DND-41 (cell line): ENCODE measurements around the gene PAQR4.

ENCODE experiments used
- ATAC-seq: fragments of 200-7000 bp; cut with Tn5 transposase; 3 replicates; pipeline ENCODE4 v1.9.1; 2021; ENCODE audit warnings: low read depth; ENCODE audit not compliant: insufficient read depth
- DNase-seq: peaks from one replicate; pipeline ENCODE4 v3.0.0-alpha.2; 2020
- H2AFZ ChIP-seq: 2 replicates; pipeline ENCODE4 v1.6.0; 2012; ENCODE audit warnings: low read depth, low read length
- H3K27ac ChIP-seq: 2 replicates; pipeline ENCODE4 v1.5.1; 2012; ENCODE audit warnings: low read length, inconsistent platforms
- H3K27me3 ChIP-seq: fragments of 200-600 bp; sonication (generic); 2 replicates; pipeline ENCODE4 v1.6.0; 2012; ENCODE audit warnings: low read length, mild to moderate bottlenecking, inconsistent platforms; ENCODE audit not compliant: insufficient read depth, poor library complexity
- H3K36me3 ChIP-seq: 2 replicates; pipeline ENCODE4 v1.5.1; 2012; ENCODE audit warnings: low read length, inconsistent platforms; ENCODE audit not compliant: insufficient read depth
- H3K4me1 ChIP-seq: 2 replicates; pipeline ENCODE4 v1.5.1; 2012; ENCODE audit warnings: mild to moderate bottlenecking, low read length; ENCODE audit not compliant: insufficient read depth
- H3K4me2 ChIP-seq: 2 replicates; pipeline ENCODE4 v1.6.0; 2012; ENCODE audit warnings: mild to moderate bottlenecking, moderate library complexity, low read length, inconsistent platforms; ENCODE audit not compliant: insufficient read depth
- H3K4me3 ChIP-seq, 2 experiments: fragments of 200-600 bp in 1 of 2; shearing (Covaris generic) in 1 of 2; 2 replicates each; pipeline ENCODE4 v1.5.1; 2012 to 2016; ENCODE audit warnings: inconsistent platforms in 2 of 2, low read length in 2 of 2, mild to moderate bottlenecking in 2 of 2, low read depth in 1 of 2, moderate library complexity in 1 of 2
- H3K79me2 ChIP-seq: 2 replicates; pipeline ENCODE4 v1.6.0; 2012; ENCODE audit warnings: low read length, inconsistent platforms; ENCODE audit not compliant: insufficient read depth
- H3K9ac ChIP-seq: 2 replicates; pipeline ENCODE4 v1.6.0; 2012; ENCODE audit warnings: low read depth, mild to moderate bottlenecking, inconsistent platforms, low read length, moderate library complexity
- H3K9me3 ChIP-seq: 2 replicates; pipeline ENCODE4 v1.5.1; 2012; ENCODE audit warnings: low read length, moderate library complexity, mild to moderate bottlenecking, inconsistent platforms; ENCODE audit not compliant: insufficient read depth, severe bottlenecking
- H4K20me1 ChIP-seq: 2 replicates; pipeline ENCODE4 v1.6.0; 2012; ENCODE audit warnings: low read length; ENCODE audit not compliant: insufficient read depth
- EZH2 ChIP-seq: IDR thresholded peaks from 3 replicates; pipeline ENCODE4 v1.6.1; 2012; ENCODE audit warnings: borderline replicate concordance, low read depth, mild to moderate bottlenecking, moderate library complexity, low read length, inconsistent platforms; ENCODE audit not compliant: severe bottlenecking
- TF ChIP-seq, protein P1 (sequence below): IDR thresholded peaks from 2 replicates; pipeline ENCODE4 v1.5.1; 2012; ENCODE audit warnings: borderline replicate concordance, low read length, moderate library complexity, mild to moderate bottlenecking; ENCODE audit not compliant: poor library complexity, severe bottlenecking; ENCODE audit errors: extremely low read depth

PAQR4 gene

DNA sequence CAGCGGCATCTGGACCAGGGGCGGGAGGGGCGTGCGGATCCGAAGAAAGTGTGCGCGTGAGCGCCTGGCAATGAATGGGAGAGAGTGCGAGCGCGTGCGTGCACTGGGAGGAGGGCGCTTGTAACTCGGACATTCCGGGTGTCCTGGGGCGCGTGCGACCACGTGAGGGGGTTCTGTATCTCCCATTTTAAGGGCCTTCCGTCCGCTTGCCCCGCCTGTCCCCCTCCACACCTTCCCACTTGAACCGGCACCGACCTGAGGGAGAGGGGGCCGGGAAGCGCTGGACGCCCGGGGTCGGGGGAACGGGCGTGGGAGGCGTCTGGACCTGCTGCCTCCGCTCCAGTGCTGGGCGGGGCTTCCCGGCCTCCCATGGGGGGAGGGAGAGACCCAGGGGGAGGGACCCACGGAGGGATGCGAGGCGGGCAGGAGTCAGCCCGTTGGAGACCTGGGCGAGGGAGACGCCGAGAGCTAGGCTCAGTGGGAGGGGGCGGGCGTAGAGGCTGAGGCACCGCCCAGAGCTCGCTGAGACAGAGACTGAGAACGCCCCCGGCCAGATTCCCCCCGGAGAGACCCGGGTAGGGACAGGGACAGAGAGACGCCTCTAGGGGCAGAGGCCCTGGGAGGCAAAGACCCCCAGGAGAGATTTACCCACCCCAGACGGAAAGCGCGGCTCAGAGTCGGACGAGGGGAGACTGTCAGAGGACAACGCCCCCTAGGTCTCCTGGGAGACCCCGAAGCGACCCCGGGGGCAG lies 5.2 kb upstream of the PAQR4 start, which contains the start of gene KREMEN2:
Gene KREMEN2 (plus strand): TSS at position 553 of the 752 bp plus-strand sequence. CDS start 246 bp downstream, outside the sequence.
- H3K4me3 ChIP-seq = no peak within 1 kb of the TSS
- no peak within 1 kb of the TSS for H3K27ac ChIP-seq
- no peaks in the 10 kb centered on the region for H3K9me3 ChIP-seq
- H2AFZ ChIP-seq = no peak within 1 kb of the TSS
- H3K4me2 ChIP-seq = no peak within 1 kb of the TSS
- peaks cover 24% of the 10 kb centered on the region for H3K27me3 ChIP-seq
- H3K4me1 ChIP-seq = peaks cover 22% of the 10 kb centered on the region
- H4K20me1 ChIP-seq = peaks cover 11% of the 10 kb centered on the region
- no peaks in the 10 kb centered on the region for H3K36me3 ChIP-seq
- no peak within 1 kb of the TSS for H3K9ac ChIP-seq
- ATAC-seq (no peak), DNase-seq (no peak)
- H3K79me2 ChIP-seq = 0 out of 2 replicates have a peak, but pooled peaks cover 3% of the 10 kb centered on the region
- no peak for TF ChIP-seq EZH2
- TF ChIP-seq, protein P1, sequence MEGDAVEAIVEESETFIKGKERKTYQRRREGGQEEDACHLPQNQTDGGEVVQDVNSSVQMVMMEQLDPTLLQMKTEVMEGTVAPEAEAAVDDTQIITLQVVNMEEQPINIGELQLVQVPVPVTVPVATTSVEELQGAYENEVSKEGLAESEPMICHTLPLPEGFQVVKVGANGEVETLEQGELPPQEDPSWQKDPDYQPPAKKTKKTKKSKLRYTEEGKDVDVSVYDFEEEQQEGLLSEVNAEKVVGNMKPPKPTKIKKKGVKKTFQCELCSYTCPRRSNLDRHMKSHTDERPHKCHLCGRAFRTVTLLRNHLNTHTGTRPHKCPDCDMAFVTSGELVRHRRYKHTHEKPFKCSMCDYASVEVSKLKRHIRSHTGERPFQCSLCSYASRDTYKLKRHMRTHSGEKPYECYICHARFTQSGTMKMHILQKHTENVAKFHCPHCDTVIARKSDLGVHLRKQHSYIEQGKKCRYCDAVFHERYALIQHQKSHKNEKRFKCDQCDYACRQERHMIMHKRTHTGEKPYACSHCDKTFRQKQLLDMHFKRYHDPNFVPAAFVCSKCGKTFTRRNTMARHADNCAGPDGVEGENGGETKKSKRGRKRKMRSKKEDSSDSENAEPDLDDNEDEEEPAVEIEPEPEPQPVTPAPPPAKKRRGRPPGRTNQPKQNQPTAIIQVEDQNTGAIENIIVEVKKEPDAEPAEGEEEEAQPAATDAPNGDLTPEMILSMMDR = peak; percentile 13

DNA sequence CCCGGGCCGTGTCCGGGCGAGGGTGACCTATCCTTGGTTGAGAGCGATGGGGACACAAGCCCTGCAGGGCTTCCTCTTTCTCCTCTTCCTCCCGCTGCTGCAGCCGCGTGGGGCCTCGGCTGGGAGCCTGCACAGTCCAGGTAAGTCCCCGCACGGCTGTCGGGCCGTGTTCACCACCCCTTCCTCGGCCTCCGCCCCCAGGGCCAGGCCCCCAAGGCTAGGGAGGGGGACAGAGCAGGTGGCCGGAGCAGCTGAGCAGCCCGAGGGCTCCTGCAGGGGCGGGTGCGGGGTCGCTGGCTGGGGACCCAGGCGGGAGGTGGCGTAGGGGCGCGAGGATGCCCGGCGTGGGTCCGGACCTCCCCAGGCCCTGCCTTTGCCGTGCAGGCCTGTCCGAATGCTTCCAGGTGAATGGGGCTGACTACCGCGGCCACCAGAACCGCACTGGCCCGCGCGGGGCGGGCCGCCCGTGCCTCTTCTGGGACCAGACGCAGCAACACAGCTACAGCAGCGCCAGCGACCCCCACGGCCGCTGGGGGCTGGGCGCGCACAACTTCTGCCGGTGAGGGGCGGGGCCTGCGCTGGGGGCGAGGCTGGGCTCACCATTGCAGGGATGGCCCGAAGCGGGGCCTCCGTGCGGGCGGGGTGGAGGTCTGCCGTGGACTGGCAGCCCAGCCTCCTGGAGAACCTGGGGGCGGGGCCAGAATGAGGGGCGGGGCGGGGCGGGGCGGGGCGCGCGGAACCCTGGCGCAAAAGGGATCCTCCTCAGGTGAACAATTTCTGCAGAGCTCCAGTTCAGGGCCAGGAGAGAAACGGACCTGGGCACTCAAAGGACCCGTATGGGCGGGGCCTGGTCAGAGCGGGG lies 4.4 kb upstream of the PAQR4 start:
- Histone ChIP-seq H3K27ac (no peak overlapping the region), H3K4me1 (peaks cover 23% of the 10 kb centered on the region), H3K9ac (no peak overlapping the region), H3K4me3 (no peak overlapping the region), H2AFZ (no peak overlapping the region), H3K9me3 (no peaks in the 10 kb centered on the region), H4K20me1 (peaks cover 11% of the 10 kb centered on the region), H3K27me3 (peaks cover 24% of the 10 kb centered on the region), H3K79me2 (peaks cover 8% of the 10 kb centered on the region), H3K4me2 (no peak overlapping the region), H3K36me3 (no peaks in the 10 kb centered on the region; the same call in 1 of the 2 replicates)
- DNase-seq (peak; percentile 59), ATAC-seq (no peak)
- no peak for TF ChIP-seq EZH2
- TF ChIP-seq, protein P1 = no peak

DNA sequence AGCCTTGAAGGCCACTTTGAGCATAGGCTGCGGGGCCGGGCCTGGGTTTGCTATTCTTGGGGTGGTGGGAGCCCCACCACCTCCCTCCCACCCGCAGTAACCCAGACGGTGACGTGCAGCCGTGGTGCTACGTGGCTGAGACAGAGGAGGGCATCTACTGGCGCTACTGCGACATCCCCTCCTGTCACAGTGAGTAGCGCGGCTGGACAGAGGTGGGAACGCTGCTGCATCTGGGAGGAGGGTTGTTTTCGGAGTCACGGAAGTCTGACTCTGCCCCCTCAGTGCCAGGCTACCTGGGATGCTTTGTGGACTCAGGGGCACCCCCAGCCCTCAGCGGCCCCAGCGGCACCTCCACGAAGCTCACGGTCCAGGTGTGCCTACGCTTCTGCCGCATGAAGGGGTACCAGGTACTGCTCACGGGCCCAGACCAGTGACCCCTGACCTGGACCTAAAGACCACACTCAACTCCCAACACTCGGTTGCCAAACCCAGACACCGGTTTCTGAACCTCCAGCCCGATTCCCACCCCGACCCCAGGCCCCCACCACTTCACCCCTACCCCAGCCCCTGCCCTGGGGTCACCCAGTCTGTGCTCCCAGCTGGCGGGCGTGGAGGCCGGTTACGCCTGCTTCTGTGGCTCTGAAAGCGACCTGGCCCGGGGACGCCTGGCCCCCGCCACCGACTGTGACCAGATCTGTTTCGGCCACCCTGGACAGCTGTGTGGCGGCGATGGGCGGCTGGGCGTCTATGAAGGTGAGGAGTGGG lies 2.9 kb upstream of the PAQR4 start:
- H3K4me3 ChIP-seq = no peak overlapping the region
- no peak overlapping the region for H2AFZ ChIP-seq
- H3K36me3 ChIP-seq = peaks cover 9% of the 10 kb centered on the region
- no peak overlapping the region for H3K27ac ChIP-seq
- no peaks in the 10 kb centered on the region for H3K9me3 ChIP-seq
- H3K79me2 ChIP-seq = peaks cover 23% of the 10 kb centered on the region
- no peak overlapping the region for H3K4me2 ChIP-seq
- H3K4me1 ChIP-seq = peaks cover 35% of the 10 kb centered on the region
- no peak overlapping the region for H3K9ac ChIP-seq
- peaks cover 23% of the 10 kb centered on the region for H4K20me1 ChIP-seq
- no peak for TF ChIP-seq EZH2
- TF ChIP-seq, protein P1 = no peak
- DNase-seq (no peak), ATAC-seq (no peak)
- peaks cover 24% of the 10 kb centered on the region for H3K27me3 ChIP-seq
